ENCODE measurements around the gene SORCS1.
"Not testable (repeated sequence)": the region's sequence is repeated elsewhere in the genome, so short reads cannot be mapped to it uniquely, and the experiment has no call there.

Gene SORCS1

GRCh38 chr10:106938513-106938912 is 226.0 kb downstream of the SORCS1 start:
- no peak for DNase-seq

GRCh38 chr10:106935978-106936451 is 228.5 kb downstream of the SORCS1 start:
- DNase-seq: no peak

- DNase-seq: no peak
Measured at GRCh38 chr10:106931853-106932249, 232.7 kb downstream of the SORCS1 start.

GRCh38 chr10:106931159-106931852 is 233.2 kb downstream of the SORCS1 start:
- no peak for DNase-seq

GRCh38 chr10:106930751-106931150 is 233.8 kb downstream of the SORCS1 start:
- no peak for DNase-seq

- no peak for DNase-seq
Measured at GRCh38 chr10:106929291-106929895, 235.1 kb downstream of the SORCS1 start.

- DNase-seq: not testable (repeated sequence)
Measured at GRCh38 chr10:106928151-106928550, 236.4 kb downstream of the SORCS1 start.

- no peak for DNase-seq
Measured at GRCh38 chr10:106925191-106925590, 239.3 kb downstream of the SORCS1 start.

- DNase-seq: no peak
Measured at GRCh38 chr10:106920538-106920937, 244.0 kb downstream of the SORCS1 start.

GRCh38 chr10:106919871-106920282 is 244.6 kb downstream of the SORCS1 start:
- DNase-seq: no peak

- DNase-seq: no peak
Measured at GRCh38 chr10:106917452-106918055, 247.0 kb downstream of the SORCS1 start.

GRCh38 chr10:106914016-106914415 is 250.5 kb downstream of the SORCS1 start:
- DNase-seq: no peak

- DNase-seq: no peak
Measured at GRCh38 chr10:106913348-106913747, 251.2 kb downstream of the SORCS1 start.

- DNase-seq: no peak
Measured at GRCh38 chr10:106911096-106911495, 253.4 kb downstream of the SORCS1 start.

GRCh38 chr10:106910666-106911065 is 253.8 kb downstream of the SORCS1 start:
- no peak for DNase-seq

- DNase-seq: no peak
Measured at GRCh38 chr10:106908225-106908624, 256.3 kb downstream of the SORCS1 start.

GRCh38 chr10:106904209-106904608 is 260.3 kb downstream of the SORCS1 start:
- no peak for DNase-seq

GRCh38 chr10:106903180-106903579 is 261.3 kb downstream of the SORCS1 start:
- no peak for DNase-seq

- DNase-seq: no peak
Measured at GRCh38 chr10:106900016-106900652, 264.4 kb downstream of the SORCS1 start.

GRCh38 chr10:106898446-106898845 is 266.1 kb downstream of the SORCS1 start:
- DNase-seq: no peak

- DNase-seq: no peak
Measured at GRCh38 chr10:106897719-106898118, 266.8 kb downstream of the SORCS1 start.

- DNase-seq: no peak
Measured at GRCh38 chr10:106894692-106895091, 269.8 kb downstream of the SORCS1 start.

GRCh38 chr10:106877574-106877973 is 286.9 kb downstream of the SORCS1 start:
- DNase-seq: no peak

GRCh38 chr10:106874604-106874889 is 290.0 kb downstream of the SORCS1 start:
- DNase-seq: no peak

Measured in activated CD4-positive, alpha-beta T cell treated with anti-CD3 and anti-CD28 coated beads for 48 hours (primary cell).